HG03354 (cell line): ENCODE results near the gene CAMK4.
"Not testable (repeated sequence)": the region's sequence is repeated elsewhere in the genome, so short reads cannot be mapped to it uniquely, and the experiment has no call there.

ENCODE experiments used
- ATAC-seq: cut with Tn5 transposase; IDR thresholded peaks from one replicate; pipeline ENCODE4 v1.9.1; 2021; ENCODE audit warnings: mild to moderate bottlenecking; ENCODE audit not compliant: unreplicated experiment, poor library complexity, severe bottlenecking

CAMK4 gene

GRCh38 chr5:111404270-111404769, 180.1 kb downstream of the CAMK4 start:
- no peak for ATAC-seq

- ATAC-seq: no peak
Observed at GRCh38 chr5:111407562-111407961, 183.4 kb downstream of the CAMK4 start.

DNA sequence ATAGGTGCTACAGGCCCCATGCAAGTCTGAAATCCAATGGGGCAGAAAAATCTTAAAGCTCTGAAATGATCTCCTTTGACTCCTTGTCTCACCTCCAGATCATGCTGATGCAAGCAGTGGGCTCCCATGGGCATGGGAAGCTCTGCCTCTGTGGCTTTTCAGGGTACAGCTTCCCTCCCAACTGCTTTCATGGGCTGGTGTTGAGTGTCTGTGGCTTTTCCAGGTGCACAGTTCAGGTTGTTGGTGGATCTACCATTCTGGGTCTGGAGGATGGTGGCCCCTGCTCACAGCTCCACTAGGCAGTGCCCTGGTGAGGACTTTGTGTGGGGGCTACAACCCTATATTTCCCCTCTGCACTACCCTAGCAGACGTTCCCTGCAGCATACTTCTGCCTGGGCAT, 184.6 kb downstream of the CAMK4 start:
- ATAC-seq: no peak

GRCh38 chr5:111409266-111409665, 185.1 kb downstream of the CAMK4 start:
- not testable (repeated sequence) for ATAC-seq

DNA sequence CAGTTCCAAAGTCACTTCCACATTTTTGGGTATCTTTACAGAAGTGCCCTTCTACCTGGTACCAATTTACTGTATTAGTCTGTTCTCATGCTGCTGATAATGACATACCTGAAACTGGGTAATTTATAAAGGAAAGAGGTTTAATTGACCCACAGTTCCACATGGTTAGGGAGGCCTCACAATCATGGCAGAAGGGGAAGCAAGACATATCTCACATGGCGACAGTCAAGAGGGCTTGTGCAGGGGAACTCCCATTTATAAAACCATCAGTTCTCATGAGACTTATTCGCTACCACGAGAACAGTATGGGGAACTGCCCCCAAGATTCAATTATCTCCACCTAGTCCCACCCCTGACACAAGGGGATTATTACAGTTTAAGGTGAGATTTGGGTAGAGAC, 185.9 kb downstream of the CAMK4 start:
- ATAC-seq: not testable (repeated sequence)

- no peak for ATAC-seq
Observed at GRCh38 chr5:111411301-111411700, 187.1 kb downstream of the CAMK4 start.

DNA sequence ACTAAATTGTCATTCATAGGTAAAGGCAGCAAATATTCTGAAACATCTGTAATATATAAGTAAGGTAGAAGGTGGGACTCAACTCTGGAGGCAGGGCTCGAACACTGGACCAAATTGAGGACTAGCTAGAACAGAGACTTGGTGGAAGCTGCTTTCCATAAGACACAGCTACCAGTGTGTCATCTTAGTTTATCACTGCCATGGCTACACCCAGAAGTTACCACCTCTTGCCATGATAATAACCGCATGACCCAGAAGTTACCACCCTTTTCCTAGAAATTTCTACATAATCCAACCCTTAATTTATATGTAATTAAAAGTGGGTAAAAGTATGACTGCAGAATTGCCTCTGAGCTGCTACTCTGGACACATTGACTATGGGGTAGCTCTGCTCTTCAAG, 188.4 kb downstream of the CAMK4 start:
- no peak for ATAC-seq

GRCh38 chr5:111415053-111415452, 190.9 kb downstream of the CAMK4 start:
- ATAC-seq: no peak

DNA sequence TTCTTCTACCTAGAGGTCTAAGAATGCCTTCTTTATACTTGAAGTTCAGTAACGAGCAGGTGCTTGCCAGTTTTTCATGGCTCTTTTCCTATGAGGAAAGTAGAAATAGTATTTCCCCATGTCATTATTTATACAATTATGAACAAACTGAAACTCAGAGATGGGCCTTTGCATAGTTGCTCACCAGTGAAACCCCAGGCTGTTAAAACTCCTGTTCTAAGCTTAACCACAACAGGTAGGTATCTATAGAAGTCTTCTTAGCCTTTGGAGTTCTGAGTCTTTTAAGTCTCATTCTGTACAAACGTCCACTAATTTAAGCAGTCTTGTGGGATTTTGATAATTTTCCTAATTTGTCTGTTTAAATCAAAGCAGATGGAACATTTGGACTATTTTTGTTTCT, 198.1 kb downstream of the CAMK4 start:
- peak; percentile 76 for ATAC-seq

DNA sequence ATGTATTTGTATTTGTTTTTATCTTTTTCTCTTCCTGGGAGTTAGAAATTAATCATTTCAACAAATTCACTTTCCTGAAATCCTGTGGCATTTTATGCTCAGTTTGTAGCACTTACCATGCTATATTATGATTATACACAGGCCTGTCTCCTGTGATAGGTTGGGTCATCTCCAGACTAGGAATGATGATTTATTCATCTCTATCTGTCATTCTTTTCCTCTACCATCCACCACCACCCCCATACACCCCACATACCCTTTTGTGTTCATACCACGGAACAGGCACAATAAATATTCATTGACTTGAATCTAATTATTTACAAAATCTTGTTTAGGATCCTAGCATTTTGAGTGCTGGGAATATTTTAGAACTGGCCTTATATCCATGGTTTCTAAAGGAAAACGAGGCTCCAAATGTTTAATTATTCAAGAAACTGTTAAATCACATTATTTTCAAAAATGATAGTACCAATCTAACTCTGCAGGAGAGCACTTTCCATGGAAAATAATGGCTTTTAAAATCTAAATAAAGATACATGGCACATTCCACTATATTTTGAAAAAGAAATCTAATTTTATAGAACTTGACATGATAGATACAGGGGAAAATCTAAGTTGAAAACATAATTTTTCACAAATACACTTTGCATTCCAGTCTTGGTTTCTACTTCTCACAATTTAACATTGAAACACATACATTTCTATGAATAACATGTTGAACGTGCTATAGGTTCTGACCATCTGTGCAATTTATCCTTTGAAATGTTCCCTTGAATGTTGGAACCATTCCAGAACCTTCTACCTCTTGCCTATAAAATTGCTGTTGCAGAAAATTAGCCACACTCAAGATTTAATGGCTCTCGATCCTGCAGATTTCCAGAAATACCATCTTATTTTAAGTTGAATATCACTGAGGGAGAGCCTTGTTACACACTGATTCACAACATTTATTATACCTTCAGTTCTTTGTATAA, 198.8 kb downstream of the CAMK4 start:
- no peak for ATAC-seq

DNA sequence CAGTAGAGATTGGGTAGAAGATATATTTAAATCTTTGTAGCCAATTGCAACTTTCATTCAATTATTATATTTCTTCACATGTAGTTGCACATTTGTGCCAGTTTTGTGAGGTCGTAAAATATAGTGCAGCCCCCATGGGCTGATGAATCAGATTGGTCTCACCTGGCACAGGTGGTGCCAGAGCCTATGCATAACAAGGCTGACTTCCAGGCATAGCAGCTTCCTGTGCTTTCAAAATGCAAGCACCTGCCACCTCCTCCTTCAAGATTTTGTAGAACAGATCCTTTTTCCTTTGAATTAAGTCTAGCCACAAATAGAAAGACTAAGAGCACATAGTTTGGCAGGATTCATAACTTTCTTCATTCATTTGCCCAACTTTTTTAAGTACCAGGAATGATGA, 201.0 kb downstream of the CAMK4 start:
- no peak for ATAC-seq

DNA sequence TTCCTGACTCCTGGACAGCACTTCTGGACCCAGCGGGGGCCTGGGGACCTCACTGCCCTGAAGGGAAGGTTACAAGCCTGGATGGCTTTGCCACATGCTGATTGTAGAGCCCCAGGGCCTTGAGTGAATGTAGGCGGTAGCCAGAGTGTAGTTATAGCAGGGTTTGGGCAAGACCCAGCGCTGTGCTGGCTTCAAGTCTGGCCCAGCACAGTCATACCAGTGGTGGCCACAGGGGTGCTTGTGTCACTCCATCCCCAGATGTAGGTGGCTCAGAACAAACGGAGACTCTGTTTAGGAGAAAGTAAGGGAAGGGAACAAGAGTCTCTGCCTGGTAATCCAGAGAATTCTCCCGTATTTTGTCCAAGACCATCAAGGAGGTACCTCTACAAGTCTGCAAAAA, 203.6 kb downstream of the CAMK4 start:
- ATAC-seq: no peak

DNA sequence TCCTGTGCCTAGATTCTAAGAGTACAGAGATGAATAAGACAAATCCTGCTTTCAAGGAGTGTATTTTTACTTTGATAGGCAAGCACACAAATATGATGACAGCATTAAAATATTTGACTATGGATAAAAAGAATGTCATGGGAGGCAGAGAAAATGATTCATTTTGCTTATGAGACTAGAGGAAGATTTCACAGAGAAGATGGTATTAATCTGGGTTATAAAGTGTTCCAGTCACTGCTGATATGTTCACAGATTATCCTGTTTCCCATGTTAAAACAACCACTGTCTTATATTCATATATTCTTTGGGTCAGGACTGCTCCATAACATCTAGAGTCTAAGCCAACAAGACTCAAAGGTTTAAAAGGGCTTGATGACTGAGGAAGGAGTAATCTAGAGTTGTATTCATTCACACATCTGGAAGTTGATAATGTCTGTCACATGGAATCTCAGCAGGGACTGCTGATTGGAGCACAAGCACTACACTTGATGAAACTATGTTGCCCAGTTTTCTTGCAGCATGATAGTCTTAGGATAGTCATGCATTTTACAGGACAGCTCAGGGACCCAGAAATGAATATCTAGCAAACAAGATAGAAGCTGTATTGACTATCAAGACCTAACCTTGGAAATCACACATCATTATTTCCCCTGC, 208.8 kb downstream of the CAMK4 start:
- ATAC-seq: no peak

DNA sequence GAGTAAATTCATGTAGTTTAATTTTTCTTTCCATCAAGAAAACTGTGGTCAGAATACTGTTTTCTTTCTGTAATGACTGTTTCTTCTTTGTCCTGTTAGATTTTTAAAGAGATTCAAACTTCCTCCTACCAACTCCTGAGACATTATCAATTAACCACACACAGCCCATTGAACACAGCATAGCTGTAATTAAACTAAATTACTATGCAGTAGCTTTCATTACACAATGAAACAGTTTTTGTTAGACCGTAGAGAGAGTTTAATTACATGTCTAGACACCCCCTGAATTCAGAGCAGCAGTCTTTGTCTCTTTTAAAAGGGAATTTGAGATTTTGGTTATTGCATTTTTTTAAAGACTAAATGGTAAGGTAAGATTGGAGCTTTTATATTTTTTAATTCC, 210.6 kb downstream of the CAMK4 start:
- ATAC-seq: no peak

- no peak for ATAC-seq
Observed at GRCh38 chr5:111439473-111440075, 215.4 kb downstream of the CAMK4 start.

- no peak for ATAC-seq
Observed at GRCh38 chr5:111447099-111447498, 222.9 kb downstream of the CAMK4 start.

DNA sequence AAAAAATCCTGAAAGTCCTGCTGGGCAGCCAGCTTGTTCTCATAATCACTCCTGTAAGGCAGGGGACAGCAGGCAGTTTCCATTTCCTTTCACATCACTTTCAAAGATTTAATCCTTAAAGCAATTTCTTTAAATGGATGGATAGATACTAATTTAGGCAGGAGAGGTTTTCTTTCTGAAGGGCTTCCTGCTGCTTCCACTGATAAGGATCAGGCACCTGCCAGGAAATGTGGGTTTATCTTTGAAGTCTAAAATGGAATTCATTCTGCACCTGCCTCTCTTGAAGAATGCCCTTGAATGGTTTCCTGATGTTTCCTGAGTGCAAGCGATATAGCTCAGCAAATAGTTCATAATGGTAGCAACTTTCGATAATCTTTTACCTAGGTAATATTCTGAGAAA, 223.6 kb downstream of the CAMK4 start:
- no peak for ATAC-seq

DNA sequence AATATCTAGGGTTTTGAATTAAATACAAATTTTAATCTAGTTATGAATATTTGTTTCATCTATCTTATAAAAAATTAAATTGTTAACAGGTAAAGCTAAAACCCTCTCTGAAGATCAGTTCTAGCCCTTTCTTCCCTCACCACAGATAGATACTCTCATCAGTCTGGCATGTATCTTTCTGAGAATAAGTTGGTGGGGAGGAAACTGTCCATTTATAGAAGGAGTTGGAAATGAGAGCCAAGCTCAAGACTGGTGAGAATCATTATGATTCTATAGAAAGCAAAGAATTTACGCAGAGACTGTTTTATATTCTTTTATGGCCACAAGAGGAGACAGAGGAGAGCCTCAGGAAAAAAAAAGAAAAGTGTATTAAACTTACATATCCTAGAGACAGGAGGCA, 229.1 kb downstream of the CAMK4 start:
- no peak for ATAC-seq

DNA sequence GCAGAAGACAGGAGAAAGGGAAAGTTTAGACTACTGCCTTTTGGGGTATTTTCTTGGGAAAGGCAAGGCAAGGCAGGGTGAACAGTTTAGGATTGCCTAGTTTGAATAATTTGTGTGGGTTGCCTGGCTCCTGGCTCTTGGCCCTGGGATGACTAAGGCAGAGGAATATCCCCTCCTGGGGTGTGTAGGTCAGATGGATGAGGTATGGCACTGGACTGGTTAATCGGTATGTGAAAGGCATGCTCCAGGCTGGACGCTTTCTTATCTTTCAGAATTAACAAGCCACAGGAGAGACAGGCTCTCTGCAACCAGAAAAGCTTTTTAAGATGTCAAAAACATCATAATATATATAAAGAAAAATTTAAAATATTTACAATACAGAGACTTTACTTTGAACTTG, 229.6 kb downstream of the CAMK4 start:
- no peak for ATAC-seq

GRCh38 chr5:111454198-111454622, 230.0 kb downstream of the CAMK4 start:
- ATAC-seq: no peak
